AG04449 (cell line): ENCODE data around the gene DENND4C.

Experiments used
- CTCF ChIA-PET: fragments of 350-600 bp; formaldehyde crosslinking; extraction: SDS; loops from one replicate; lab custom pipeline; 2021; ENCODE audit warnings: antibody characterized with exemption; lab: Yijun Ruan, JAX
- POLR2A ChIA-PET: fragments of 400-600, 350-600 bp; formaldehyde crosslinking; extraction: SDS; loops from one replicate; lab custom pipeline; 2020; ENCODE audit warnings: antibody characterized with exemption, inconsistent platforms; lab: Yijun Ruan, JAX
- DNase-seq: peaks from one replicate; pipeline ENCODE4 v3.0.0-alpha.2; 2010; ENCODE audit warnings: low read depth, low spot score
- H3K4me3 ChIP-seq: 2 replicates; pipeline ENCODE4 v1.5.1; 2011; ENCODE audit warnings: low read depth, mild to moderate bottlenecking, control low read depth, low read length
- TF ChIP-seq, protein P1 (sequence below): IDR thresholded peaks from one replicate; pipeline ENCODE4 v1.5.1; 2011; ENCODE audit warnings: mild to moderate bottlenecking, moderate library complexity, low read length, control low read depth, inconsistent platforms; ENCODE audit not compliant: insufficient read depth; ENCODE audit errors: missing control alignments

Gene DENND4C

GRCh38 chr9:19230355-19231125 is at the start of gene DENND4C:
DENND4C (plus strand) TSS chr9:19230693; CDS start chr9:19276175, 45,482 bp downstream.
- TF ChIP-seq, protein P1, sequence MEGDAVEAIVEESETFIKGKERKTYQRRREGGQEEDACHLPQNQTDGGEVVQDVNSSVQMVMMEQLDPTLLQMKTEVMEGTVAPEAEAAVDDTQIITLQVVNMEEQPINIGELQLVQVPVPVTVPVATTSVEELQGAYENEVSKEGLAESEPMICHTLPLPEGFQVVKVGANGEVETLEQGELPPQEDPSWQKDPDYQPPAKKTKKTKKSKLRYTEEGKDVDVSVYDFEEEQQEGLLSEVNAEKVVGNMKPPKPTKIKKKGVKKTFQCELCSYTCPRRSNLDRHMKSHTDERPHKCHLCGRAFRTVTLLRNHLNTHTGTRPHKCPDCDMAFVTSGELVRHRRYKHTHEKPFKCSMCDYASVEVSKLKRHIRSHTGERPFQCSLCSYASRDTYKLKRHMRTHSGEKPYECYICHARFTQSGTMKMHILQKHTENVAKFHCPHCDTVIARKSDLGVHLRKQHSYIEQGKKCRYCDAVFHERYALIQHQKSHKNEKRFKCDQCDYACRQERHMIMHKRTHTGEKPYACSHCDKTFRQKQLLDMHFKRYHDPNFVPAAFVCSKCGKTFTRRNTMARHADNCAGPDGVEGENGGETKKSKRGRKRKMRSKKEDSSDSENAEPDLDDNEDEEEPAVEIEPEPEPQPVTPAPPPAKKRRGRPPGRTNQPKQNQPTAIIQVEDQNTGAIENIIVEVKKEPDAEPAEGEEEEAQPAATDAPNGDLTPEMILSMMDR, result no peak
- POLR2A ChIA-PET, result interaction anchor here (0.7 to 1.2 kb wide), 3 partner anchors 9 to 150 kb away, joined by 3 to 4 read pairs (median 3); partner anchors contain the start of gene RPS6
- H3K4me3 ChIP-seq, result peak within 1 kb of the TSS; percentile 82
- no peak for DNase-seq
- CTCF ChIA-PET, result interaction anchor here (1.1 to 1.7 kb wide), 3 partner anchors 20 to 223 kb away, joined by 3 to 4 read pairs (median 4); no protein-coding TSS in a partner anchor

- POLR2A ChIA-PET, result no interaction called here
- no peak overlapping the region for H3K4me3 ChIP-seq
- CTCF ChIA-PET, result no interaction called here
- TF ChIP-seq, protein P1, result no peak
- DNase-seq, result no peak
Measured at GRCh38 chr9:19180991-19181390, 49.5 kb upstream of the DENND4C start.

GRCh38 chr9:19181561-19181960 is 48.9 kb upstream of the DENND4C start:
- TF ChIP-seq, protein P1, result no peak
- H3K4me3 ChIP-seq, result no peak overlapping the region
- CTCF ChIA-PET, result interaction anchor here (3.8 kb wide), 1 partner anchor 7 kb away, joined by 36 read pairs; no protein-coding TSS in a partner anchor
- DNase-seq, result no peak
- POLR2A ChIA-PET, result no interaction called here

DNA sequence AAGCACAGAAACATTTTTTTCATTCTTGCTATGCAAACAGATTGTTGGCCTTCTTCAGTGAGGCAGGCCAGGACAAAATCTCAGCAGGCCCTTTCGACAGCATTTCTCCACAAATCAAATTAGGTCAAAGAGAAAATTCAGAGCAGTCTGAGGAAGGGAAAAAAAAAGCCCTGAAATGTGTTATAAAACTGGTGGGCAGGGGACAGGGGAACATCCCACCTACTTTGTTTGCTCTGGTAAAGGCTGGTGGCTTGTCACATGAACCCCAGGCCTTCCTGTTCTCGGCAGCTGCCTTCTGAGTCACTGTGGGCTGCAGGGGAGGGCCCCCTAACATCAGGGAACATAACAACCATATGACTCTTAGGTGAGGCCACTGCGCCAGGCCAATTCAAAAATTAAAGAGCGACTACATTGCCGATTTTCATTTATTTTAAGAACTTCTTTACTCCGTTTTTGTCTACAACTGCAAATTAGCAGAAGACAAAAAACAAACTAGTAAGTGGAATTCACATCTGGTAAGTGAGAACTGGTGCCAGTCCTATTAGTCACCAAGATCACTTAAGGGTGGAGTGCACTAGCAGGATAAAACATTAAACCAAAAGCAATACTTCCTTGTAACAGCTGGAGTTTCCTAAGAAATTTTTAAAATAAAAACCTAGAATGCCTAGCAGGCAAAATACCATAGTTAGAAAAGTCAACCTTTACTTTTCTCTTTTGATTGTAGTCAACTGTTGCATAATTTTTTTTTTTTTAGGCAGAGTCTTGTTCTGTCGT is 46.2 kb upstream of the DENND4C start:
- DNase-seq, result peak; percentile 55
- ChIA-PET CTCF (interaction anchor here (0.7 to 3.8 kb wide), 5 partner anchors 10 to 272 kb away, joined by 3 to 36 read pairs (median 3); no protein-coding TSS in a partner anchor), POLR2A (interaction anchor here (0.7 to 1.5 kb wide), 4 partner anchors 10 to 729 kb away, joined by 3 to 4 read pairs (median 4); no protein-coding TSS in a partner anchor)
- H3K4me3 ChIP-seq, result no peak overlapping the region
- TF ChIP-seq, protein P1, result no peak

DNA sequence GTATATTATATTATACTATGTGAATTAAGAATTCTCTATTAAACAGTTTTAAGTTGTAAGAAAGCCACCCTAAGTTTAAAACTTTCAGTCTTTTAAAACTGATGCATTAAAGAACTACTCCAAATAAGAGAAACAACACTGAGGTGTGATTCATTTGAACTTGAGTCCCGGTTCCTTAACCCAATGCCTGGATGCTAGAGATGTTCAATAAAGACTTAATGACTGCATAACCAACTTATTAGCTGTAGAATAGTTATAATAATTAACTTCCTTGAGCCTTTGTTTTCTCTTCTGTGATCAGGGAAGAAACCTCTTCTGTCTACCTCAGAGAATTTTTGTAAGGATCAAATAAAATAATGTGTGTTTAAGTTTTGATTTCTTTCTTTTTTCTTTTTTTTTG is 45.3 kb upstream of the DENND4C start:
- ChIA-PET CTCF (interaction anchor here (1.1 to 3.8 kb wide), 2 partner anchors 11 to 136 kb away, joined by 3 to 36 read pairs; partner anchors contain the start of gene RRAGA), POLR2A (interaction anchor here (0.8 to 1.5 kb wide), 2 partner anchors 11 to 16 kb away, joined by 3 to 4 read pairs; no protein-coding TSS in a partner anchor)
- no peak overlapping the region for H3K4me3 ChIP-seq
- TF ChIP-seq, protein P1, result no peak
- no peak for DNase-seq
